Stimulated activated CD8-positive, alpha-beta memory T cell treated with anti-CD3 and anti-CD28 coated beads, Interleukin-4, amount 100 ng/mL, for 1 hour (primary cell): ENCODE measurements around the gene TARS3.
"Not testable (repeated sequence)": the region's sequence is repeated elsewhere in the genome, so short reads cannot be mapped to it uniquely, and the experiment has no call there.

Source experiments
- DNase-seq, 2 donors: peaks; one replicate each; pipeline ENCODE4 v3.0.0-alpha.2; 2020; ENCODE audit warnings: low read depth in 2 of 2, low spot score in 1 of 2

TARS3 gene

GRCh38 chr15:101657171-101657570, 67.1 kb downstream of the TARS3 start:
- DNase-seq, result no peak

- DNase-seq, result not testable (repeated sequence)
Observed at GRCh38 chr15:101654624-101655337, 69.5 kb downstream of the TARS3 start.

GRCh38 chr15:101654171-101654570, 70.1 kb downstream of the TARS3 start:
- DNase-seq, result no peak

- DNase-seq, result no peak
Observed at GRCh38 chr15:101652786-101653430, 71.4 kb downstream of the TARS3 start.

GRCh38 chr15:101652098-101652785, 72.0 kb downstream of the TARS3 start, which contains the start of gene TM2D3:
Gene TM2D3 (minus strand): TSS chr15:101652381. CDS start chr15:101652361, 20 bp downstream.
- DNase-seq, result peak; percentile 85 to 92

GRCh38 chr15:101651554-101652097, 72.6 kb downstream of the TARS3 start:
- DNase-seq, result no peak

GRCh38 chr15:101650145-101650544, 74.1 kb downstream of the TARS3 start:
- DNase-seq, result no peak

GRCh38 chr15:101648356-101648755, 75.9 kb downstream of the TARS3 start:
- no peak for DNase-seq

- DNase-seq, result no peak
Observed at GRCh38 chr15:101647251-101647650, 77.0 kb downstream of the TARS3 start.

- no peak for DNase-seq
Observed at GRCh38 chr15:101646672-101647071, 77.6 kb downstream of the TARS3 start.

- DNase-seq, result no peak
Observed at GRCh38 chr15:101642361-101642760, 81.9 kb downstream of the TARS3 start.

GRCh38 chr15:101641894-101642293, 82.4 kb downstream of the TARS3 start:
- DNase-seq, result no peak

- DNase-seq, result peak; percentile 40 to 42
Observed at GRCh38 chr15:101641129-101641764, 83.0 kb downstream of the TARS3 start.

- no peak for DNase-seq
Observed at GRCh38 chr15:101639667-101640066, 84.6 kb downstream of the TARS3 start.

- DNase-seq, result no peak
Observed at GRCh38 chr15:101637919-101638318, 86.4 kb downstream of the TARS3 start.

- no peak for DNase-seq
Observed at GRCh38 chr15:101637516-101637915, 86.8 kb downstream of the TARS3 start.

- no peak for DNase-seq
Observed at GRCh38 chr15:101637038-101637437, 87.2 kb downstream of the TARS3 start.

GRCh38 chr15:101635944-101636727, 88.1 kb downstream of the TARS3 start:
- DNase-seq, result no peak

GRCh38 chr15:101633356-101633755, 90.9 kb downstream of the TARS3 start:
- no peak for DNase-seq

GRCh38 chr15:101626729-101627128, 97.5 kb downstream of the TARS3 start:
- not testable (repeated sequence) for DNase-seq
